Measurements from ENCODE around the gene FKBP15. TPM values are rescaled to one million over a fixed set of nuclear protein-coding genes. Genes with fewer than 3 reads are reported as not detected.

Gene FKBP15, protein sequence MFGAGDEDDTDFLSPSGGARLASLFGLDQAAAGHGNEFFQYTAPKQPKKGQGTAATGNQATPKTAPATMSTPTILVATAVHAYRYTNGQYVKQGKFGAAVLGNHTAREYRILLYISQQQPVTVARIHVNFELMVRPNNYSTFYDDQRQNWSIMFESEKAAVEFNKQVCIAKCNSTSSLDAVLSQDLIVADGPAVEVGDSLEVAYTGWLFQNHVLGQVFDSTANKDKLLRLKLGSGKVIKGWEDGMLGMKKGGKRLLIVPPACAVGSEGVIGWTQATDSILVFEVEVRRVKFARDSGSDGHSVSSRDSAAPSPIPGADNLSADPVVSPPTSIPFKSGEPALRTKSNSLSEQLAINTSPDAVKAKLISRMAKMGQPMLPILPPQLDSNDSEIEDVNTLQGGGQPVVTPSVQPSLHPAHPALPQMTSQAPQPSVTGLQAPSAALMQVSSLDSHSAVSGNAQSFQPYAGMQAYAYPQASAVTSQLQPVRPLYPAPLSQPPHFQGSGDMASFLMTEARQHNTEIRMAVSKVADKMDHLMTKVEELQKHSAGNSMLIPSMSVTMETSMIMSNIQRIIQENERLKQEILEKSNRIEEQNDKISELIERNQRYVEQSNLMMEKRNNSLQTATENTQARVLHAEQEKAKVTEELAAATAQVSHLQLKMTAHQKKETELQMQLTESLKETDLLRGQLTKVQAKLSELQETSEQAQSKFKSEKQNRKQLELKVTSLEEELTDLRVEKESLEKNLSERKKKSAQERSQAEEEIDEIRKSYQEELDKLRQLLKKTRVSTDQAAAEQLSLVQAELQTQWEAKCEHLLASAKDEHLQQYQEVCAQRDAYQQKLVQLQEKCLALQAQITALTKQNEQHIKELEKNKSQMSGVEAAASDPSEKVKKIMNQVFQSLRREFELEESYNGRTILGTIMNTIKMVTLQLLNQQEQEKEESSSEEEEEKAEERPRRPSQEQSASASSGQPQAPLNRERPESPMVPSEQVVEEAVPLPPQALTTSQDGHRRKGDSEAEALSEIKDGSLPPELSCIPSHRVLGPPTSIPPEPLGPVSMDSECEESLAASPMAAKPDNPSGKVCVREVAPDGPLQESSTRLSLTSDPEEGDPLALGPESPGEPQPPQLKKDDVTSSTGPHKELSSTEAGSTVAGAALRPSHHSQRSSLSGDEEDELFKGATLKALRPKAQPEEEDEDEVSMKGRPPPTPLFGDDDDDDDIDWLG
- total RNA-seq, result 10 to 100 TPM; 26.6 to 30.9 (median 26.8) TPM
- long read RNA-seq, donor 1, partial matches to known transcripts, result 12 of 18 reads
- long read RNA-seq, donor 1, other reads (novel, unspliced or antisense), result 5 of 18 reads
- long read RNA-seq, donor 2, partial matches to known transcripts, result 8 of 10 reads
- long read RNA-seq, donor 2, other reads (novel, unspliced or antisense), result 2 of 10 reads

DNA sequence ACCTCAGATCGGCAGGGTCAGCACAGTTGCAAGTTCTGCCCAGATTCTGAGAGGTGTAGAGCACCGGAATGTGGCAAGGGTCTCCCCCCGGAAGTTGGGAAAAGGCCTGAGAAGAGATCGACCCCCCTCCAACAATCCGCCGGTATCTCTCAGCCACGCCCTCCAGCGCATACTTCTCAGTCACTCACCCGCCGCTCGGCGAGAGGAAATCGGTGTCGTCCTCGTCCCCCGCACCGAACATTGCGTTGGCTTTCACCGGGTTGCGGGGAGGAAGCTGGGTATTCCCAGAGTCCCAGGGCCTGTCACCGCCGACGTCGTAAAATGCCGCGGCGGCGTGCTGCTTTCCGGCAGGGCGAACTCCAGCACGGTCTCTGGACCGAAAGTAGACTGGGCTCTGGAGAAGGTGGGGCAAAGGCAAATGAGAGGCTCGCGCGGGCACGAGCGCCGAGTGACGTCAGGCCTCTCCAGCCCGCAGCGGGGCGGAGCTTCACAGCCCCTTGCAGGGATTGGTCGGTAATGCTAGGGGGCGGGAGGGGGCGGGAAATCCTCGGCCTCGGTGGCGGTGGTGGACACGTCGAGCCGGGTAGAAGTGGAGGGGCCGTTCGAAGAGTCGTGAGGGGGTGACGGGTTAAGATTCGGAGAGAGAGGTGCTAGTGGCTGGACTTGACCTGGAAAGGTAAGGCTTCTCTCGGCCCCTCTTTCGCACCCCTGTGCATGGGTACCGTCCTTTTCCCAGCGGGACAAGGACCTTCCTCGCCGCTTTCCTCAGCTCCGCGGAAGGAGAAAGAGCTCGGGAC, at the start of gene FKBP15, which contains the start of gene SLC31A1:
Gene FKBP15 (minus strand): TSS at position 275 of the 797 bp plus-strand sequence. CDS start 34 bp downstream, at position 241.
Gene SLC31A1 (plus strand): TSS at position 542 of the 797 bp plus-strand sequence. CDS start 34,605 bp downstream, outside the sequence.
- H3K36me3 ChIP-seq (ENCODE audit: low read depth), result no peaks in the 10 kb centered on the region
- H3K9me3 ChIP-seq, result no peaks in the 10 kb centered on the region
- peak within 1 kb of the TSS; percentile 71 for H3K4me3 ChIP-seq
- TF ChIP-seq, protein P1, sequence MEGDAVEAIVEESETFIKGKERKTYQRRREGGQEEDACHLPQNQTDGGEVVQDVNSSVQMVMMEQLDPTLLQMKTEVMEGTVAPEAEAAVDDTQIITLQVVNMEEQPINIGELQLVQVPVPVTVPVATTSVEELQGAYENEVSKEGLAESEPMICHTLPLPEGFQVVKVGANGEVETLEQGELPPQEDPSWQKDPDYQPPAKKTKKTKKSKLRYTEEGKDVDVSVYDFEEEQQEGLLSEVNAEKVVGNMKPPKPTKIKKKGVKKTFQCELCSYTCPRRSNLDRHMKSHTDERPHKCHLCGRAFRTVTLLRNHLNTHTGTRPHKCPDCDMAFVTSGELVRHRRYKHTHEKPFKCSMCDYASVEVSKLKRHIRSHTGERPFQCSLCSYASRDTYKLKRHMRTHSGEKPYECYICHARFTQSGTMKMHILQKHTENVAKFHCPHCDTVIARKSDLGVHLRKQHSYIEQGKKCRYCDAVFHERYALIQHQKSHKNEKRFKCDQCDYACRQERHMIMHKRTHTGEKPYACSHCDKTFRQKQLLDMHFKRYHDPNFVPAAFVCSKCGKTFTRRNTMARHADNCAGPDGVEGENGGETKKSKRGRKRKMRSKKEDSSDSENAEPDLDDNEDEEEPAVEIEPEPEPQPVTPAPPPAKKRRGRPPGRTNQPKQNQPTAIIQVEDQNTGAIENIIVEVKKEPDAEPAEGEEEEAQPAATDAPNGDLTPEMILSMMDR (IDR thresholded peaks at IDR 0.05), result no peak
- intact Hi-C loops (cut with DNase I, micrococcal nuclease), result loop anchor here in 1 of 2 donors (5.0 kb wide), 1 partner anchor 56 kb away; the partner anchor contains the start of genes CDC26 and PRPF4
- DNase-seq (peak; percentile 98 to 99 (median 99)), ATAC-seq (peak; percentile 97)
- H3K4me1 ChIP-seq (ENCODE audit: low read depth), result peaks cover 32% of the 10 kb centered on the region

DNA sequence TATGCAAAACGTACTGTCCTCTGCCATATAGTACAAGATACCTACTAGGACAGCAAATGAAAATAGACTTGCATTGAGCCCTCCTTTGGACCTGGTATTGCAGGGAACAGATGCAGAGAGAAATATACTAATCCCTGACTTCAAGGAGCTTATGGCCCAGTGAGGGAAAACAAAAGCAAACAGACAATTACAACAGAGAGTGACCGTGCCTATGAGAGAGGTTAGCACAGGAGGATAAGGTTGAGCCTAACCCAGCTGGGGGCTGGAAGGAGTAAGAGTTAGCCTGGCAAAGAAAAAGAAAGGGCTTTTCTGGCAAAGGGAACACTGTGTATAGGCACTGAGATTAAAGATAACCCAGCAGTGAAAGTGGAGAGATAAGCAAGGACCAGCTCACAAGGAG, 48.8 kb upstream of the FKBP15 start:
- no peak for DNase-seq
- H3K9me3 ChIP-seq, result no peaks in the 10 kb centered on the region
- ATAC-seq, result peak; percentile 9
- peaks cover 3% of the 10 kb centered on the region for H3K36me3 ChIP-seq (ENCODE audit: low read depth)
- TF ChIP-seq, protein P1 (IDR thresholded peaks at IDR 0.05), result no peak
- no peak overlapping the region for H3K4me3 ChIP-seq
- intact Hi-C loops (cut with DNase I, micrococcal nuclease), result loop anchor here in 1 of 2 donors (10.0 kb wide), 1 partner anchor 145 kb away; the partner anchor contains the start of genes C9orf43 and POLE3
- H3K4me1 ChIP-seq (ENCODE audit: low read depth), result peaks cover 27% of the 10 kb centered on the region

DNA sequence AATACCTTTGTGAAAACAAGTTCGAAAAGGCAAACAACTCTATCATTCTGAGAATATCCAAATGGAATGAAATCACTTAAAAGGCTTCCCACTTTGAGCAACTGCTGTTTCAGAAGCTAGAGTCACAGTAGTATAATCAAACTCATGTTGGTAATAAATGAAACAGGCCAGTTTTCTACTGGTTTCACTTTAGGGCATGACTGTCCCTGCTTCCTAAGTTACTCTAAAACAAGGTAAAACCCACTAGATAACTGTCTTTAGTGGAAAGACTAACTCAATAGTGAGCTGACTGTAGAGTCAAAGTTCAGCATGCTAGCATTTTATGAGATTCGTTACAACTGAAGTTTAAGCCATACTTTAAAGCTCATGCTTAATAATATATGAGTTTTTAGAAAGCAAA, 48.3 kb upstream of the FKBP15 start:
- H3K36me3 ChIP-seq (ENCODE audit: low read depth), result peaks cover 3% of the 10 kb centered on the region
- ATAC-seq (peak; percentile 68), DNase-seq (no peak)
- no peaks in the 10 kb centered on the region for H3K9me3 ChIP-seq
- intact Hi-C loops (cut with DNase I, micrococcal nuclease), result no loop called here
- H3K4me1 ChIP-seq (ENCODE audit: low read depth), result peaks cover 25% of the 10 kb centered on the region
- TF ChIP-seq, protein P1 (IDR thresholded peaks at IDR 0.05), result no peak
- H3K4me3 ChIP-seq, result no peak overlapping the region

DNA sequence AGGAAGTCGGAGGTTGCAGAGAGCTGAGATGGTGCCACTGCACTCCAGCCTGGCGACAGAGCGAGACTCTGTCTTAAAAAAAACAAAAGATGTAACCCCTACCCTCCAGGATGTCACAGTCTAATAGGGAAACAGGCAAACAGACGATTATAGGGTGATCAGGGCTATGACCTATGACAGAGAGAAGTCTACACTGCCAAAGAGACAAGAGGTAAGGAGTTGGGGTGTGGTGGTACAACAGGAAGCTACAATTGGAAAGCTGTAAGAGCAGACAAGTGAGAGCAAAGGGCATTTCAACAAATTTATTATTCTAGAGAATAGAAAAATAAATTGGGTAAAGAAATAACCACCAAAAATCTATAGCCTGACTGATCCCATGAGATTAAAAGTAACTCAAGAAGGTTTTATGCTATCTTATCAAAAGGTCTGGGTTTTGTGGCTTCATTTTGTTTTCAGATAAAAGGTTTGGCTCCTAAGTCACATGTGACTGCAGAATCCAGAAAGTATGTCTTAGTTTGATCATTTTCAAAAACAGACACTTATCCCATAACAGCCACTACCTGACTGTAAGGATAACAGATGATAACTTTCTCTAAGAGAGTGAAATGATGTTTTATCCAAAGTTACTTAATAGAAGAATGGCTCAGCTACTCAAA, 47.0 kb upstream of the FKBP15 start:
- Histone ChIP-seq H3K4me3 (no peak overlapping the region), H3K4me1 (ENCODE audit: low read depth) (peaks cover 21% of the 10 kb centered on the region), H3K36me3 (ENCODE audit: low read depth) (peaks cover 3% of the 10 kb centered on the region), H3K9me3 (no peaks in the 10 kb centered on the region)
- ATAC-seq (peak; percentile 72), DNase-seq (no peak)
- TF ChIP-seq, protein P1 (IDR thresholded peaks at IDR 0.05), result no peak
- intact Hi-C loops (cut with DNase I, micrococcal nuclease), result no loop called here

Measured in mucosa of descending colon (tissue), 3 donors.